Measurements from ENCODE around the gene CRX.
"Not testable (repeated sequence)": the region's sequence is repeated elsewhere in the genome, so short reads cannot be mapped to it uniquely, and the experiment has no call there.

Gene CRX

GRCh38 chr19:47803148-47803547 is 18.6 kb upstream of the CRX start:
- not testable (repeated sequence) for H3K36me3 ChIP-seq (ENCODE audit: control insufficient read depth in 2 of 2, insufficient read depth in 2 of 2, low read length in 2 of 2); H3K27ac ChIP-seq (ENCODE audit: low read depth in 2 of 2, low read length in 2 of 2); H3K9me3 ChIP-seq (ENCODE audit: control insufficient read depth in 2 of 2, low read length in 2 of 2); H3K4me1 ChIP-seq (ENCODE audit: control insufficient read depth in 2 of 2, insufficient read depth in 2 of 2, low read length in 2 of 2); H3K4me3 ChIP-seq (ENCODE audit: low read length in 2 of 2); H3K9ac ChIP-seq (ENCODE audit: low read depth in 1 of 2, low read length in 2 of 2); H3K27me3 ChIP-seq (ENCODE audit: control insufficient read depth in 2 of 2, insufficient read depth in 2 of 2, low read length in 2 of 2)

- not testable (repeated sequence) for H3K4me1 ChIP-seq (ENCODE audit: control insufficient read depth in 2 of 2, insufficient read depth in 2 of 2, low read length in 2 of 2); H3K36me3 ChIP-seq (ENCODE audit: control insufficient read depth in 2 of 2, insufficient read depth in 2 of 2, low read length in 2 of 2)
Measured at GRCh38 chr19:47803671-47804070, 18.1 kb upstream of the CRX start.

DNA sequence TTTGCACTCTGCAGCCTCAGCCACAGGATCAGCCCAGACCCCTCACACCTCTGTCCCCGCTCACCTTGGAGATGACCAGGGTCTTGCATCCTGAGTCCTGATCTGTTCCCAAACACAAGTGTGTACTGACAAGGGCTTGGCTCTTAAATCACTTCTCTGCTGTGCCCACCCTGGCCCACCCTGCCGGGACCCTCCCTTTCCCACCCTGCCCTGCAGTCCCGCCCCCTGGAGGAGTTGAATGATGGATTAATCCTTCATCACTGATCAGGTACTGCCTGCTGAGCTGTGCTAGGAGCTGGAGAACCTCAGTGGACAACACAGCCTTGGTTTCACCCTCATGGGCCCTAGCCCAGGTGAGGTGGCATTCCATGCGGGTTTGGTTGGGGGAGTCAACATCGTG is 17.3 kb upstream of the CRX start, which contains the start of gene TPRX1:
Gene TPRX1 (minus strand): TSS at position 101 of the 400 bp plus-strand sequence. CDS start 12 bp downstream, at position 89.
- not testable (repeated sequence) for H3K27me3 ChIP-seq (ENCODE audit: control insufficient read depth in 2 of 2, insufficient read depth in 2 of 2, low read length in 2 of 2); H3K27ac ChIP-seq (ENCODE audit: low read depth in 2 of 2, low read length in 2 of 2); H3K4me3 ChIP-seq (ENCODE audit: low read length in 2 of 2); H3K36me3 ChIP-seq (ENCODE audit: control insufficient read depth in 2 of 2, insufficient read depth in 2 of 2, low read length in 2 of 2); H3K9me3 ChIP-seq (ENCODE audit: control insufficient read depth in 2 of 2, low read length in 2 of 2); H3K4me1 ChIP-seq (ENCODE audit: control insufficient read depth in 2 of 2, insufficient read depth in 2 of 2, low read length in 2 of 2); H3K9ac ChIP-seq (ENCODE audit: low read depth in 1 of 2, low read length in 2 of 2)

More at GRCh38 chr19:47803671-47804070, 18.1 kb upstream of the CRX start:
- H3K27ac ChIP-seq (ENCODE audit: low read depth in 2 of 2, low read length in 2 of 2); H3K4me3 ChIP-seq (ENCODE audit: low read length in 2 of 2); H3K9me3 ChIP-seq (ENCODE audit: control insufficient read depth in 2 of 2, low read length in 2 of 2); H3K9ac ChIP-seq (ENCODE audit: low read depth in 1 of 2, low read length in 2 of 2); H3K27me3 ChIP-seq (ENCODE audit: control insufficient read depth in 2 of 2, insufficient read depth in 2 of 2, low read length in 2 of 2): not testable (repeated sequence)

DNA sequence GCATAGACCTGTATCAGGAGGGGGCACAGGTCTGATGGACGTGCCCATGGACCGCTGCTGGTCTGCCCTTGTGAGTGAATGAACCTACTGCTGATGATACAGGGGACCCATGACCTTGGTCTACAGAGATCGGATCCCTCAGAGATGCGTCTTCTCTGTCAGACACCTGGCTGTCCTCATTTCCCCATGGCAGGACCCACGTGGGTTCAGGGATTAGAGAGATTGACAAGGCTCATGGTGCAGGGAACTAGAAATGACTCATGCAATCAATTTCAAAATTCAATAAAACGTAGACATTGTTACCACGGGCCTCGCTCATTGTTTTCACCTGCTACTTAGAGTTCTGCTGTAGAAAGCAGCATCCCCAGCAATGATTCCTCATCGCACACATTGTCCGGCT is 16.4 kb upstream of the CRX start:
- Histone ChIP-seq H3K27me3 (ENCODE audit: control insufficient read depth in 2 of 2, insufficient read depth in 2 of 2, low read length in 2 of 2) (no peaks in the 10 kb centered on the region), H3K9me3 (ENCODE audit: control insufficient read depth in 2 of 2, low read length in 2 of 2) (no peaks in the 10 kb centered on the region), H3K4me1 (ENCODE audit: control insufficient read depth in 2 of 2, insufficient read depth in 2 of 2, low read length in 2 of 2) (no peaks in the 10 kb centered on the region), H3K36me3 (ENCODE audit: control insufficient read depth in 2 of 2, insufficient read depth in 2 of 2, low read length in 2 of 2) (no peaks in the 10 kb centered on the region), H3K27ac (ENCODE audit: low read depth in 2 of 2, low read length in 2 of 2) (no peak overlapping the region), H3K9ac (ENCODE audit: low read depth in 1 of 2, low read length in 2 of 2) (no peak overlapping the region), H3K4me3 (ENCODE audit: low read length in 2 of 2) (no peak overlapping the region)

GRCh38 chr19:47806435-47806834 is 15.3 kb upstream of the CRX start:
- H3K27ac ChIP-seq (ENCODE audit: low read depth in 2 of 2, low read length in 2 of 2): no peak overlapping the region
- H3K4me1 ChIP-seq (ENCODE audit: control insufficient read depth in 2 of 2, insufficient read depth in 2 of 2, low read length in 2 of 2): no peaks in the 10 kb centered on the region
- no peaks in the 10 kb centered on the region for H3K9me3 ChIP-seq (ENCODE audit: control insufficient read depth in 2 of 2, low read length in 2 of 2)
- H3K9ac ChIP-seq (ENCODE audit: low read depth in 1 of 2, low read length in 2 of 2): no peak overlapping the region
- no peaks in the 10 kb centered on the region for H3K27me3 ChIP-seq (ENCODE audit: control insufficient read depth in 2 of 2, insufficient read depth in 2 of 2, low read length in 2 of 2)
- H3K4me3 ChIP-seq (ENCODE audit: low read length in 2 of 2): no peak overlapping the region
- H3K36me3 ChIP-seq (ENCODE audit: control insufficient read depth in 2 of 2, insufficient read depth in 2 of 2, low read length in 2 of 2): no peaks in the 10 kb centered on the region

DNA sequence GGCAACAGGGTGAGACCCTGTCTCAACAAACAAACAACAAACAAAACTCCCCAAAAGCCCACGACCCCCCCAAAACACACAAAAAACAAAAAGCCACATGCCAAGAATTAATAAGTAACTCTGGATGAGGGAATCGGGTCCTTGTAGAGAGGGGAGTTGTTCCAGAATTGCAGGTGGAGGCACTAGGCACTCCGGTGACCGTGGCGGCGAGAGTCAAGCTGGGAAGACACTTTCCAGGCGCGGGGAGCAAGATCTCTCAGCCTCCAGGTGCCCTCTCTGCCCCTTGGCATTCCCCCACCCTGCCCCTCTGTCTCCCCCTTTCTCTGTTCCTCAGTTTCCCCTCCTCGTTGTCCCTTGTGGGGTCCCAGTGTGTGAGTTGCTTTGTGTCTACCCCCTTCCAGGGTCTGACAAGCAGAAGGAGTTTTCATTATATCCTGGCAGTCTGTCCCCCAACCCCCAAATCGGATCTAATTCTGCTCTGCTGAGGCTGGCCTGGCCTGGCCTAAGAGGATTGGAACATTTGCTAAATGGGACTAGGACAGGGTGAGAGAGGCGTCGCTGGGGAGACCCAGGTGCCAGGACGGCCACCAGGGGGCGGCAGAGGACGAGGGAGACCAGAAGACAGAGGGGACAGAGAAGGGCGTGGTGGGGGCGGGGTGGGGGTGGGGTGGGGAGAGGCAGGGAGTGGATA is 8.3 kb upstream of the CRX start:
- Histone ChIP-seq H3K36me3 (ENCODE audit: control insufficient read depth in 2 of 2, insufficient read depth in 2 of 2, low read length in 2 of 2) (no peaks in the 10 kb centered on the region), H3K9ac (ENCODE audit: low read depth in 1 of 2, low read length in 2 of 2) (no peak overlapping the region), H3K9me3 (ENCODE audit: control insufficient read depth in 2 of 2, low read length in 2 of 2) (no peaks in the 10 kb centered on the region), H3K4me1 (ENCODE audit: control insufficient read depth in 2 of 2, insufficient read depth in 2 of 2, low read length in 2 of 2) (no peaks in the 10 kb centered on the region), H3K27me3 (ENCODE audit: control insufficient read depth in 2 of 2, insufficient read depth in 2 of 2, low read length in 2 of 2) (peaks cover 0 to 3% of the 10 kb centered on the region in 2 donors), H3K27ac (ENCODE audit: low read depth in 2 of 2, low read length in 2 of 2) (no peak overlapping the region), H3K4me3 (ENCODE audit: low read length in 2 of 2) (no peak overlapping the region)

GRCh38 chr19:47813995-47814328 is 7.8 kb upstream of the CRX start:
- Histone ChIP-seq H3K4me1 (ENCODE audit: control insufficient read depth in 2 of 2, insufficient read depth in 2 of 2, low read length in 2 of 2) (no peaks in the 10 kb centered on the region), H3K36me3 (ENCODE audit: control insufficient read depth in 2 of 2, insufficient read depth in 2 of 2, low read length in 2 of 2) (no peaks in the 10 kb centered on the region), H3K9me3 (ENCODE audit: control insufficient read depth in 2 of 2, low read length in 2 of 2) (no peaks in the 10 kb centered on the region), H3K27ac (ENCODE audit: low read depth in 2 of 2, low read length in 2 of 2) (no peak overlapping the region), H3K27me3 (ENCODE audit: control insufficient read depth in 2 of 2, insufficient read depth in 2 of 2, low read length in 2 of 2) (peaks cover 0 to 3% of the 10 kb centered on the region in 2 donors), H3K4me3 (ENCODE audit: low read length in 2 of 2) (no peak overlapping the region), H3K9ac (ENCODE audit: low read depth in 1 of 2, low read length in 2 of 2) (no peak overlapping the region)

DNA sequence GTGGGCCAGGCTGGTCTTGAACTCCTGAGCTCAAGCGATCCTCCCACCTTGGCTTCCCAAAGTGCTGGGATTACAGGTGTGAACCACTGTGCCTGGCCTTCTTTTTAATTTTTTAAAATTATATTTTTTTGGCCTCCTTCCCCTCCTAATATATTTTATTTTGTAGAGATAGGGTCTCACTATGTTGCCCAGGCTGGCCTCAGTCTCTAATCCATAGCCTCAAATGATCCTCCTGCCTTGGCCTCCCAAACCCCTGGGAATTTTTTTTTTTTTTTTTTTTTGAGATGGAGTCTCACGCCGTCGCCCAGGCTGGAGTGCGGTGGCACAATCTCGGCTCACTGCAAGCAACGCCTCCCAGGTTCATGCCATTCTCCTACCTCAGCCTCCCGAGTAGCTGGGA is 5.5 kb upstream of the CRX start:
- H3K9me3 ChIP-seq (ENCODE audit: control insufficient read depth in 2 of 2, low read length in 2 of 2); H3K4me1 ChIP-seq (ENCODE audit: control insufficient read depth in 2 of 2, insufficient read depth in 2 of 2, low read length in 2 of 2); H3K36me3 ChIP-seq (ENCODE audit: control insufficient read depth in 2 of 2, insufficient read depth in 2 of 2, low read length in 2 of 2); H3K27ac ChIP-seq (ENCODE audit: low read depth in 2 of 2, low read length in 2 of 2); H3K9ac ChIP-seq (ENCODE audit: low read depth in 1 of 2, low read length in 2 of 2); H3K4me3 ChIP-seq (ENCODE audit: low read length in 2 of 2): not testable (repeated sequence)
- peaks cover 6 to 13% of the 10 kb centered on the region in 2 donors for H3K27me3 ChIP-seq (ENCODE audit: control insufficient read depth in 2 of 2, insufficient read depth in 2 of 2, low read length in 2 of 2)

GRCh38 chr19:47818221-47818620 is 3.5 kb upstream of the CRX start:
- not testable (repeated sequence) for H3K36me3 ChIP-seq (ENCODE audit: control insufficient read depth in 2 of 2, insufficient read depth in 2 of 2, low read length in 2 of 2); H3K4me3 ChIP-seq (ENCODE audit: low read length in 2 of 2); H3K9ac ChIP-seq (ENCODE audit: low read depth in 1 of 2, low read length in 2 of 2); H3K9me3 ChIP-seq (ENCODE audit: control insufficient read depth in 2 of 2, low read length in 2 of 2); H3K4me1 ChIP-seq (ENCODE audit: control insufficient read depth in 2 of 2, insufficient read depth in 2 of 2, low read length in 2 of 2); H3K27ac ChIP-seq (ENCODE audit: low read depth in 2 of 2, low read length in 2 of 2)
- peaks cover 8 to 18% of the 10 kb centered on the region in 2 donors for H3K27me3 ChIP-seq (ENCODE audit: control insufficient read depth in 2 of 2, insufficient read depth in 2 of 2, low read length in 2 of 2)

DNA sequence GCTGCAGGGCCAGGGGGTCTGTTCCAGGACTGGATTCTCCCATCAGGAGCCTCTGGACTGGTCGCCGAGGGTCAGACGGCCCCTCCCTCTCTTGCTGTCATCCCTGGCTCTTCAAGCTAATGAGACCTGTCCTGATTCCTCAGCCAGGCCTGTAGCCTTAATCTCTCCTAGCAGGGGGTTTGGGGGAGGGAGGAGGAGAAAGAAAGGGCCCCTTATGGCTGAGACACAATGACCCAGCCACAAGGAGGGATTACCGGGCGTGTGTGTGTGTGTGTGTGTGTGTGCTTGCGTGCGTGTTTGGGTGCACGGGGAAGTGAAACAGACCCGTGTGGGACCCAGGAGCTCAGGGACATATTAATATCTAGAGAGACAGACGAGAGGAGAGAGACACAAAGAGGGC is 1.9 kb upstream of the CRX start:
- no peak overlapping the region for H3K4me3 ChIP-seq (ENCODE audit: low read length in 2 of 2)
- peaks cover 8 to 18% of the 10 kb centered on the region in 2 donors for H3K27me3 ChIP-seq (ENCODE audit: control insufficient read depth in 2 of 2, insufficient read depth in 2 of 2, low read length in 2 of 2)
- no peaks in the 10 kb centered on the region for H3K36me3 ChIP-seq (ENCODE audit: control insufficient read depth in 2 of 2, insufficient read depth in 2 of 2, low read length in 2 of 2)
- H3K9me3 ChIP-seq (ENCODE audit: control insufficient read depth in 2 of 2, low read length in 2 of 2): no peaks in the 10 kb centered on the region
- H3K27ac ChIP-seq (ENCODE audit: low read depth in 2 of 2, low read length in 2 of 2): no peak overlapping the region
- no peak overlapping the region for H3K9ac ChIP-seq (ENCODE audit: low read depth in 1 of 2, low read length in 2 of 2)
- no peaks in the 10 kb centered on the region for H3K4me1 ChIP-seq (ENCODE audit: control insufficient read depth in 2 of 2, insufficient read depth in 2 of 2, low read length in 2 of 2)

DNA sequence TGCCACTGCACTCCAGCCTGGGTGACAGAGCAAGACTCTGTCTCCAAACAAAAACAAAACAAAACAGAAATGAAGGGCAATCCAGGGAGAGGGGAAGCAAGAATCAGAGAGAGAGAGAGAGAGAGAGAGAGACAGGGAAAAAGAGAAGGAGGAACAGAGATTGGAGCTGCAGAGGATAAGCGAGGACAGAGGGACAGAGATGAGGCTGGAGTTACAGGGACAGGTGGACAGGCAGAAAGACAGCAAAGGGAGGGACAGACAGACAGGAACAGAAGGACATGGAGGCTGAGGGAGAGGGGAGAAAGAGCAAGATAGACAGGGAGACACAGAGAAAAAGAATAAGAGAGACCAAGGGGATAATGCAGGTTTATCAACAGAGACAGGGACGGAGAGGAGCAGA is 1.3 kb upstream of the CRX start:
- no peak overlapping the region for H3K9ac ChIP-seq (ENCODE audit: low read depth in 1 of 2, low read length in 2 of 2)
- H3K4me1 ChIP-seq (ENCODE audit: control insufficient read depth in 2 of 2, insufficient read depth in 2 of 2, low read length in 2 of 2): no peaks in the 10 kb centered on the region
- H3K27me3 ChIP-seq (ENCODE audit: control insufficient read depth in 2 of 2, insufficient read depth in 2 of 2, low read length in 2 of 2): peaks cover 8 to 18% of the 10 kb centered on the region in 2 donors
- no peaks in the 10 kb centered on the region for H3K9me3 ChIP-seq (ENCODE audit: control insufficient read depth in 2 of 2, low read length in 2 of 2)
- H3K27ac ChIP-seq (ENCODE audit: low read depth in 2 of 2, low read length in 2 of 2): no peak overlapping the region
- no peak overlapping the region for H3K4me3 ChIP-seq (ENCODE audit: low read length in 2 of 2)
- no peaks in the 10 kb centered on the region for H3K36me3 ChIP-seq (ENCODE audit: control insufficient read depth in 2 of 2, insufficient read depth in 2 of 2, low read length in 2 of 2)
